Naive thymus-derived CD4-positive, alpha-beta T cell (primary cell): ENCODE data around the gene NRXN3. TPM values are rescaled to one million over a fixed set of nuclear protein-coding genes. Genes with fewer than 3 reads are reported as not detected.

ENCODE experiments used
- ATAC-seq: fragments of 150-1000 bp; cut with Tn5 transposase; 2 replicates; pipeline ENCODE4 v1.10.0; 2021; ENCODE audit warnings: mild to moderate bottlenecking, moderate library complexity
- CTCF ChIA-PET: fragments of 350-600 bp; sonication (Branson Sonifier 250); formaldehyde crosslinking; loops from one replicate; lab custom pipeline; 2021; ENCODE audit warnings: antibody characterized with exemption; lab: Charles Lee
- POLR2A ChIA-PET: fragments of 350-600 bp; sonication (Branson Sonifier 250); formaldehyde crosslinking; loops from one replicate; lab custom pipeline; 2021; ENCODE audit warnings: antibody characterized with exemption, inconsistent platforms; lab: Charles Lee
- DNase-seq, 9 donors: peaks; one replicate each; pipeline versions ENCODE4 v3.0.0 to v3.0.0-alpha.2; 2020 to 2022; ENCODE audit warnings: mixed read lengths in 1 of 9
- H3K27ac ChIP-seq: one replicate; pipeline ENCODE4 v1.7.0; 2013; ENCODE audit warnings: mild to moderate bottlenecking, low read depth, low read length, moderate library complexity
- H3K27me3 ChIP-seq, 2 donors: one replicate each; pipeline ENCODE4 v1.7.0; 2013; ENCODE audit warnings: low read length in 2 of 2, mild to moderate bottlenecking in 2 of 2, moderate library complexity in 2 of 2; ENCODE audit not compliant: control insufficient read depth in 2 of 2, insufficient read depth in 2 of 2
- H3K36me3 ChIP-seq, 3 experiments: 1 replicate in 2 of 3; 2 replicates in 1 of 3; pipeline ENCODE4 v1.7.0; 2013; ENCODE audit warnings: low read length in 3 of 3, mild to moderate bottlenecking in 3 of 3, moderate library complexity in 1 of 3; ENCODE audit not compliant: insufficient read depth in 3 of 3, control insufficient read depth in 2 of 3
- H3K4me1 ChIP-seq, 2 donors: one replicate each; pipeline ENCODE4 v1.7.0; 2013; ENCODE audit warnings: low read length in 2 of 2, mild to moderate bottlenecking in 2 of 2, moderate library complexity in 1 of 2; ENCODE audit not compliant: control insufficient read depth in 2 of 2, insufficient read depth in 2 of 2
- H3K4me3 ChIP-seq: 2 replicates; pipeline ENCODE4 v1.7.0; 2013; ENCODE audit warnings: mild to moderate bottlenecking, low read length
- H3K9me3 ChIP-seq, 3 experiments: 1 replicate in 2 of 3; 2 replicates in 1 of 3; pipeline ENCODE4 v1.7.0; 2013; ENCODE audit warnings: low read length in 3 of 3; ENCODE audit not compliant: control insufficient read depth in 2 of 3
- H3K27ac Mint-ChIP-seq, 9 donors: one replicate each; pipeline ENCODE4 v1.8.0; 2020 to 2022; ENCODE audit warnings: mixed read lengths in 9 of 9, mild to moderate bottlenecking in 8 of 9, moderate library complexity in 5 of 9, inconsistent platforms in 2 of 9
- H3K27me3 Mint-ChIP-seq, 5 donors: one replicate each; pipeline ENCODE4 v1.8.0; 2021 to 2022; ENCODE audit warnings: mixed read lengths in 5 of 5, mild to moderate bottlenecking in 1 of 5
- H3K36me3 Mint-ChIP-seq, 5 donors: one replicate each; pipeline ENCODE4 v1.8.0; 2020 to 2022; ENCODE audit warnings: mixed read lengths in 5 of 5, mild to moderate bottlenecking in 3 of 5, inconsistent platforms in 1 of 5
- H3K4me1 Mint-ChIP-seq, 7 donors: one replicate each; pipeline ENCODE4 v1.8.0; 2020 to 2022; ENCODE audit warnings: mixed read lengths in 7 of 7, mild to moderate bottlenecking in 3 of 7, inconsistent platforms in 1 of 7
- H3K4me3 Mint-ChIP-seq, 10 donors: one replicate each; pipeline ENCODE4 v1.8.0; 2020 to 2022; ENCODE audit warnings: mild to moderate bottlenecking in 10 of 10, mixed read lengths in 10 of 10, moderate library complexity in 6 of 10, inconsistent platforms in 2 of 10
- H3K9me3 Mint-ChIP-seq, 11 donors: one replicate each; pipeline ENCODE4 v1.8.0; 2020 to 2022; ENCODE audit warnings: mixed read lengths in 11 of 11, mild to moderate bottlenecking in 4 of 11, inconsistent platforms in 1 of 11, moderate library complexity in 1 of 11
- intact Hi-C, 2 donors: fragments of 100-400 bp; cut with micrococcal nuclease; formaldehyde crosslinking; loops; one replicate each; pipeline ENCODE4 v1.15.1; 2023
- polyA plus RNA-seq, 2 donors: library from polyadenylated mRNA; unstranded; fragments of 300-500 nt; fragmentation: Illumina TruSeq; gene quantifications; one replicate each; pipeline ENCODE4 v1.2.3, GENCODE V29; 2021
- total RNA-seq, 6 experiments: library from RNA in 5 of 6; stranded (reverse) in 5 of 6; gene quantifications; 1 replicate in 5 of 6; 2 replicates in 1 of 6; pipeline ENCODE4 v1.2.3 and lab custom pipeline; 2021 to 2026

The NRXN3 gene
- total and polyA plus RNA-seq, 7 experiments from 2014 or later: not detected

DNA sequence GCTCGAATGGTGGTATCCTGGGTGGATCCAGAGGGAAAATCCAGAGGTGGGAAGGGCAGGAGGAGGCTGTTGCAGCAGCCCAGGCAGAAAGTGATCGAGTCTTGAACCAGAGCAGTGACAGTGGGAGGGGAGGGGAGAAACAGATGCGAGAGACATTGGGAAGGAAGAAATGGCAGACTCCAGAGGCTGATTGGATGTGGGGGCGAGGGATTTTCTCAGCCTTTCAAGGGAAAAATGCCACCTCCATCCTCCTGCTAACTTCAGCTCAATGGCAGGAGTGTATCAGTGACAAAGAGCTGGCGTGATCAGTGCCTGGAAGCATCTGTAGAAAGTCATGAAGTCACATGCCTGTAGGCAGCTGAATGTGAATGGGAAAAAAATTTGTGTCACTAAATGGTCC is 38.6 kb upstream of the NRXN3 start:
- H3K4me3 ChIP-seq: no peak overlapping the region
- Mint-ChIP-seq H3K36me3 (no peaks in the 10 kb centered on the region), H3K27me3 (peaks cover 0 to 18% (median 12%) of the 10 kb centered on the region in 5 donors), H3K9me3 (peaks cover 0 to 3% (median 0%) of the 10 kb centered on the region in 11 donors), H3K4me1 (peaks cover 0 to 4% (median 0%) of the 10 kb centered on the region in 7 donors), H3K4me3 (no peak overlapping the region), H3K27ac (no peak overlapping the region)
- POLR2A ChIA-PET: no interaction called here
- intact Hi-C loops: no loop called here
- CTCF ChIA-PET: no interaction called here
- no peaks in the 10 kb centered on the region for H3K27me3 ChIP-seq
- no peaks in the 10 kb centered on the region for H3K36me3 ChIP-seq
- no peaks in the 10 kb centered on the region for H3K4me1 ChIP-seq
- H3K27ac ChIP-seq: no peak overlapping the region
- ATAC-seq (no peak), DNase-seq (no peak)
- H3K9me3 ChIP-seq: no peaks in the 10 kb centered on the region

GRCh38 chr14:78135450-78135891 is 34.7 kb upstream of the NRXN3 start:
- H3K4me1 ChIP-seq: no peaks in the 10 kb centered on the region
- DNase-seq (no peak), ATAC-seq (no peak)
- Mint-ChIP-seq H3K27me3 (peaks cover 0 to 25% (median 16%) of the 10 kb centered on the region in 5 donors), H3K4me1 (peaks cover 0 to 4% (median 0%) of the 10 kb centered on the region in 7 donors), H3K27ac (no peak overlapping the region), H3K36me3 (no peaks in the 10 kb centered on the region), H3K4me3 (no peak overlapping the region), H3K9me3 (peaks cover 0 to 4% (median 0%) of the 10 kb centered on the region in 11 donors)
- H3K9me3 ChIP-seq: no peaks in the 10 kb centered on the region
- no peaks in the 10 kb centered on the region for H3K36me3 ChIP-seq
- POLR2A ChIA-PET: no interaction called here
- CTCF ChIA-PET: no interaction called here
- H3K4me3 ChIP-seq: no peak overlapping the region
- H3K27me3 ChIP-seq: no peaks in the 10 kb centered on the region
- intact Hi-C loops: no loop called here
- H3K27ac ChIP-seq: no peak overlapping the region

- POLR2A ChIA-PET: no interaction called here
Measured at GRCh38 chr14:78136695-78137094, 33.5 kb upstream of the NRXN3 start.

GRCh38 chr14:78141590-78141989 is 28.6 kb upstream of the NRXN3 start:
- DNase-seq: no peak

More at GRCh38 chr14:78136695-78137094, 33.5 kb upstream of the NRXN3 start:
- intact Hi-C loops: no loop called here
- ATAC-seq: no peak
- CTCF ChIA-PET: no interaction called here
- H3K36me3 Mint-ChIP-seq: no peaks in the 10 kb centered on the region
- DNase-seq: no peak
- Histone ChIP-seq H3K36me3 (no peaks in the 10 kb centered on the region), H3K27ac (no peak overlapping the region), H3K9me3 (no peaks in the 10 kb centered on the region), H3K27me3 (no peaks in the 10 kb centered on the region), H3K4me1 (no peaks in the 10 kb centered on the region), H3K4me3 (no peak overlapping the region)
- H3K27me3 Mint-ChIP-seq: peaks cover 0 to 25% (median 16%) of the 10 kb centered on the region in 5 donors
- no peak overlapping the region for H3K4me3 Mint-ChIP-seq
- no peak overlapping the region for H3K27ac Mint-ChIP-seq
- H3K4me1 Mint-ChIP-seq: peaks cover 0 to 4% (median 0%) of the 10 kb centered on the region in 7 donors
- peaks cover 0 to 4% (median 0%) of the 10 kb centered on the region in 11 donors for H3K9me3 Mint-ChIP-seq

DNA sequence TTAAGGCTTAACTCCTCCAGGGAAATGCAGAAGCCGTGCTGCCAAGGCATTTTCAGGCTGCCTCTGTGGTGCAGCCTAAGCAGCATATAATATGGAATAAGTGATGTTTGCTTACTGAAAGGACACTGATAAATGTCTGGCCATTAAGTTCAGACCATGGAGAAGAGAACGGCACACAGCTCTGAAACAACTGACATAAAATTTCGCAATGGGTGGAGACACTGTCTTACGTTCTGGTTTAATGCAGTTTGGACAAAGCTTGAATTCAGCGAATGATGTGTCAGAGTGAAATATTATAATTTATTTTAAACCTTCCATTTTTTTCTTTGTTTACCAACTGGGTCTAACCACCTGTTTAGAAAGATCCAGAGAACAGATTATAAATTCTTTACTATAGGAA is 27.2 kb upstream of the NRXN3 start:
- H3K4me3 Mint-ChIP-seq: no peak overlapping the region
- CTCF ChIA-PET: no interaction called here
- peaks cover 0 to 2% (median 0%) of the 10 kb centered on the region in 11 donors for H3K9me3 Mint-ChIP-seq
- no peaks in the 10 kb centered on the region for H3K36me3 Mint-ChIP-seq
- no peaks in the 10 kb centered on the region for H3K9me3 ChIP-seq
- POLR2A ChIA-PET: no interaction called here
- intact Hi-C loops: no loop called here
- DNase-seq: no peak
- H3K4me1 Mint-ChIP-seq: no peaks in the 10 kb centered on the region
- no peaks in the 10 kb centered on the region for H3K36me3 ChIP-seq
- ATAC-seq: no peak
- peaks cover 0 to 13% (median 8%) of the 10 kb centered on the region in 5 donors for H3K27me3 Mint-ChIP-seq
- no peak overlapping the region for H3K27ac ChIP-seq
- H3K4me3 ChIP-seq: no peak overlapping the region
- H3K27me3 ChIP-seq: no peaks in the 10 kb centered on the region
- no peak overlapping the region for H3K27ac Mint-ChIP-seq
- H3K4me1 ChIP-seq: no peaks in the 10 kb centered on the region

More at GRCh38 chr14:78141590-78141989, 28.6 kb upstream of the NRXN3 start:
- ChIA-PET CTCF (no interaction called here), POLR2A (no interaction called here)
- peaks cover 0 to 21% (median 8%) of the 10 kb centered on the region in 5 donors for H3K27me3 Mint-ChIP-seq
- H3K36me3 ChIP-seq: no peaks in the 10 kb centered on the region
- no peaks in the 10 kb centered on the region for H3K27me3 ChIP-seq
- H3K36me3 Mint-ChIP-seq: no peaks in the 10 kb centered on the region
- H3K9me3 Mint-ChIP-seq: peaks cover 0 to 4% (median 0%) of the 10 kb centered on the region in 11 donors
- no peak overlapping the region for H3K27ac Mint-ChIP-seq
- no peaks in the 10 kb centered on the region for H3K4me1 Mint-ChIP-seq
- H3K4me3 Mint-ChIP-seq: no peak overlapping the region
- no peak overlapping the region for H3K27ac ChIP-seq
- no peaks in the 10 kb centered on the region for H3K9me3 ChIP-seq
- H3K4me3 ChIP-seq: no peak overlapping the region
- H3K4me1 ChIP-seq: no peaks in the 10 kb centered on the region
- no peak for ATAC-seq
- intact Hi-C loops: no loop called here

- H3K27ac Mint-ChIP-seq: no peak overlapping the region
- H3K36me3 ChIP-seq: no peaks in the 10 kb centered on the region
- no peak for DNase-seq
Measured at GRCh38 chr14:78143489-78144145, 26.6 kb upstream of the NRXN3 start.

More at GRCh38 chr14:78143489-78144145, 26.6 kb upstream of the NRXN3 start:
- Histone ChIP-seq H3K9me3 (no peaks in the 10 kb centered on the region), H3K27me3 (no peaks in the 10 kb centered on the region), H3K27ac (no peak overlapping the region), H3K4me1 (no peaks in the 10 kb centered on the region), H3K4me3 (no peak overlapping the region)
- H3K27me3 Mint-ChIP-seq: peaks cover 0 to 16% (median 7%) of the 10 kb centered on the region in 5 donors
- ChIA-PET POLR2A (no interaction called here), CTCF (no interaction called here)
- H3K36me3 Mint-ChIP-seq: no peaks in the 10 kb centered on the region
- peaks cover 0 to 4% (median 0%) of the 10 kb centered on the region in 11 donors for H3K9me3 Mint-ChIP-seq
- no peaks in the 10 kb centered on the region for H3K4me1 Mint-ChIP-seq
- peak; percentile 27 for ATAC-seq
- intact Hi-C loops: no loop called here
- no peak overlapping the region for H3K4me3 Mint-ChIP-seq
